Activated naive CD4-positive, alpha-beta T cell treated with anti-CD3 and anti-CD28 coated beads, Interleukin-2, amount 50 U/mL, for 24 hours (primary cell): Measurements from ENCODE around the gene LETMD1.
A peak's percentile ranks its signal among the peaks of the same experiment; 100 is the strongest.

Source experiments
- H3K27ac Mint-ChIP-seq: one replicate; pipeline ENCODE4 v1.8.0; 2021; ENCODE audit warnings: mild to moderate bottlenecking, mixed read lengths
- H3K27me3 Mint-ChIP-seq: one replicate; pipeline ENCODE4 v1.8.0; 2021; ENCODE audit warnings: mixed read lengths
- H3K36me3 Mint-ChIP-seq: one replicate; pipeline ENCODE4 v1.8.0; 2021; ENCODE audit warnings: mixed read lengths
- H3K4me1 Mint-ChIP-seq: one replicate; pipeline ENCODE4 v1.8.0; 2021; ENCODE audit warnings: mixed read lengths
- H3K4me3 Mint-ChIP-seq: one replicate; pipeline ENCODE4 v1.8.0; 2021; ENCODE audit warnings: mild to moderate bottlenecking, mixed read lengths
- H3K9me3 Mint-ChIP-seq: one replicate; pipeline ENCODE4 v1.8.0; 2021; ENCODE audit warnings: mixed read lengths

Gene LETMD1

GRCh38 chr12:51019927-51020326 lies 28.2 kb upstream of the LETMD1 start:
- Mint-ChIP-seq H3K9me3 (no peaks in the 10 kb centered on the region), H3K4me3 (no peak overlapping the region), H3K27me3 (no peaks in the 10 kb centered on the region), H3K36me3 (no peaks in the 10 kb centered on the region), H3K4me1 (peaks cover 70% of the 10 kb centered on the region), H3K27ac (peak overlapping the region; percentile 30)

GRCh38 chr12:51020448-51021182 lies 27.5 kb upstream of the LETMD1 start:
- peak overlapping the region; percentile 70 for H3K27ac Mint-ChIP-seq
- no peak overlapping the region for H3K4me3 Mint-ChIP-seq
- no peaks in the 10 kb centered on the region for H3K27me3 Mint-ChIP-seq
- peaks cover 77% of the 10 kb centered on the region for H3K4me1 Mint-ChIP-seq
- H3K9me3 Mint-ChIP-seq, result no peaks in the 10 kb centered on the region
- no peaks in the 10 kb centered on the region for H3K36me3 Mint-ChIP-seq

- Mint-ChIP-seq H3K4me3 (peak overlapping the region; percentile 30), H3K9me3 (no peaks in the 10 kb centered on the region), H3K36me3 (no peaks in the 10 kb centered on the region), H3K27ac (peak overlapping the region; percentile 30), H3K4me1 (peaks cover 81% of the 10 kb centered on the region), H3K27me3 (no peaks in the 10 kb centered on the region)
These were observed 26.4 kb upstream of the LETMD1 start for GRCh38 chr12:51021694-51022093.

- Mint-ChIP-seq H3K9me3 (no peaks in the 10 kb centered on the region), H3K4me3 (peak overlapping the region; percentile 98), H3K4me1 (peaks cover 78% of the 10 kb centered on the region), H3K27me3 (no peaks in the 10 kb centered on the region), H3K36me3 (no peaks in the 10 kb centered on the region), H3K27ac (peak overlapping the region; percentile 100)
These were observed 24.3 kb upstream of the LETMD1 start for GRCh38 chr12:51023625-51024382.

- Mint-ChIP-seq H3K27me3 (no peaks in the 10 kb centered on the region), H3K36me3 (no peaks in the 10 kb centered on the region), H3K27ac (peak overlapping the region; percentile 100), H3K4me1 (peaks cover 66% of the 10 kb centered on the region), H3K4me3 (peak overlapping the region; percentile 98), H3K9me3 (no peaks in the 10 kb centered on the region)
These were observed 22.7 kb upstream of the LETMD1 start for GRCh38 chr12:51025338-51025835.

GRCh38 chr12:51025836-51026638 lies 22.1 kb upstream of the LETMD1 start, which contains the start of gene SLC11A2:
TSS of gene SLC11A2 (minus strand) at chr12:51026384. CDS start at chr12:51010728, 15,656 bp downstream.
- Mint-ChIP-seq H3K36me3 (no peaks in the 10 kb centered on the region), H3K27ac (peak within 1 kb of the TSS; percentile 100), H3K4me3 (peak within 1 kb of the TSS; percentile 98), H3K27me3 (no peaks in the 10 kb centered on the region), H3K4me1 (peaks cover 59% of the 10 kb centered on the region), H3K9me3 (no peaks in the 10 kb centered on the region)

- Mint-ChIP-seq H3K4me1 (peaks cover 46% of the 10 kb centered on the region), H3K27me3 (no peaks in the 10 kb centered on the region), H3K9me3 (no peaks in the 10 kb centered on the region), H3K4me3 (peak overlapping the region; percentile 84), H3K27ac (peak overlapping the region; percentile 88), H3K36me3 (no peaks in the 10 kb centered on the region)
These were observed 20.7 kb upstream of the LETMD1 start for GRCh38 chr12:51027342-51027835.

GRCh38 chr12:51028126-51028812 lies 19.9 kb upstream of the LETMD1 start:
- Mint-ChIP-seq H3K4me1 (peaks cover 41% of the 10 kb centered on the region), H3K4me3 (peak overlapping the region; percentile 84), H3K27ac (peak overlapping the region; percentile 46), H3K36me3 (no peaks in the 10 kb centered on the region), H3K9me3 (no peaks in the 10 kb centered on the region), H3K27me3 (no peaks in the 10 kb centered on the region)

GRCh38 chr12:51028813-51029150 lies 19.3 kb upstream of the LETMD1 start:
- Mint-ChIP-seq H3K4me1 (peaks cover 36% of the 10 kb centered on the region), H3K9me3 (no peaks in the 10 kb centered on the region), H3K4me3 (no peak overlapping the region), H3K36me3 (no peaks in the 10 kb centered on the region), H3K27ac (no peak overlapping the region), H3K27me3 (no peaks in the 10 kb centered on the region)

- Mint-ChIP-seq H3K4me1 (peaks cover 4% of the 10 kb centered on the region), H3K27me3 (no peaks in the 10 kb centered on the region), H3K9me3 (no peaks in the 10 kb centered on the region), H3K27ac (no peak overlapping the region), H3K36me3 (no peaks in the 10 kb centered on the region), H3K4me3 (no peak overlapping the region)
These were observed 15.1 kb upstream of the LETMD1 start for GRCh38 chr12:51033048-51033447.

- H3K27ac Mint-ChIP-seq, result no peak overlapping the region
- no peak overlapping the region for H3K4me3 Mint-ChIP-seq
- H3K27me3 Mint-ChIP-seq, result no peaks in the 10 kb centered on the region
- H3K9me3 Mint-ChIP-seq, result no peaks in the 10 kb centered on the region
- no peaks in the 10 kb centered on the region for H3K36me3 Mint-ChIP-seq
- H3K4me1 Mint-ChIP-seq, result no peaks in the 10 kb centered on the region
These were observed 14.6 kb upstream of the LETMD1 start for GRCh38 chr12:51033457-51034089.

GRCh38 chr12:51036279-51036678 lies 11.8 kb upstream of the LETMD1 start:
- Mint-ChIP-seq H3K4me1 (no peaks in the 10 kb centered on the region), H3K4me3 (no peak overlapping the region), H3K36me3 (no peaks in the 10 kb centered on the region), H3K9me3 (no peaks in the 10 kb centered on the region), H3K27me3 (no peaks in the 10 kb centered on the region), H3K27ac (no peak overlapping the region)

GRCh38 chr12:51048661-51049251 lies 629 bp downstream of the LETMD1 start:
- no peaks in the 10 kb centered on the region for H3K27me3 Mint-ChIP-seq
- H3K4me1 Mint-ChIP-seq, result peaks cover 34% of the 10 kb centered on the region
- peak overlapping the region; percentile 98 for H3K4me3 Mint-ChIP-seq
- no peaks in the 10 kb centered on the region for H3K9me3 Mint-ChIP-seq
- peaks cover 6% of the 10 kb centered on the region for H3K36me3 Mint-ChIP-seq
- peak overlapping the region; percentile 96 for H3K27ac Mint-ChIP-seq

- H3K27ac Mint-ChIP-seq, result no peak overlapping the region
- H3K9me3 Mint-ChIP-seq, result no peaks in the 10 kb centered on the region
- peaks cover 34% of the 10 kb centered on the region for H3K4me1 Mint-ChIP-seq
- H3K4me3 Mint-ChIP-seq, result peak overlapping the region; percentile 98
- peaks cover 8% of the 10 kb centered on the region for H3K36me3 Mint-ChIP-seq
- H3K27me3 Mint-ChIP-seq, result no peaks in the 10 kb centered on the region
These were observed 1.4 kb downstream of the LETMD1 start for GRCh38 chr12:51049525-51049924.
